ENCODE results near the gene ARID1B. TPM values are rescaled to one million over a fixed set of nuclear protein-coding genes. Genes with fewer than 3 reads are reported as not detected.
A peak's percentile ranks its signal among the peaks of the same experiment; 100 is the strongest.

The ARID1B gene
- total RNA-seq, 2 donors from 2014 or later: 74.0 to 110 TPM

DNA sequence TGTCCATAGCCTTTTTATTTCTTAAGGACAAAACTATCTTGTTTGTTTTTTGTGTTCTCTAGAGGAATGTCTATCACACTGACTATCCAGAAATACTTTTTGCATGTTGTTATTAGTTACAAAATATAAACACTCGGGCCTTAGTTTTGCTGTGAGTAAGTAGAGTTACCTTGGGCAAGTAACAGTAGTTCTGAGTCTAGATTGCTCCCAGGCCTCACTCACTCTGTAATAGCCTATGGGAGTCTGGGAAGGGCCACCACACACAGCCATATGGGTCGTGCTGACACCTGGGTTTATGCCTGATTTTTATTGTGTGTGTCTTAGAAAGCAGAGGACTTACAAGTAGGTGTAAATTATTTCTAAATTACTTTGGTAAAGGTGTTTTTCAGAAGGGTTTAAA lies 360.3 kb downstream of the ARID1B start:
- Histone ChIP-seq H3K36me3 (ENCODE audit: control insufficient read depth, insufficient read depth, low read length) (peaks cover 67% of the 10 kb centered on the region), H3K27me3 (ENCODE audit: control insufficient read depth, insufficient read depth, low read length, poor library complexity, severe bottlenecking) (no peaks in the 10 kb centered on the region), H3K9ac (ENCODE audit: extremely low read depth, low read length, poor library complexity, severe bottlenecking) (no peak overlapping the region), H3K4me1 (ENCODE audit: control insufficient read depth, insufficient read depth, low read length) (no peaks in the 10 kb centered on the region), H3K27ac (ENCODE audit: low read depth, low read length) (no peak overlapping the region), H3K4me3 (ENCODE audit: low read length) (no peak overlapping the region), H3K9me3 (ENCODE audit: control insufficient read depth, low read length) (no peaks in the 10 kb centered on the region)
- Mint-ChIP-seq H3K36me3 (ENCODE audit: low read depth) (peaks cover 46% of the 10 kb centered on the region), H3K27ac (no peak overlapping the region), H3K4me1 (no peaks in the 10 kb centered on the region), H3K27me3 (ENCODE audit: insufficient read depth) (no peaks in the 10 kb centered on the region), H3K4me3 (no peak overlapping the region), H3K9me3 (no peaks in the 10 kb centered on the region)
- WGBS, 2 experiments (ENCODE audit: insufficient coverage in 1 of 2, insufficient read length in 1 of 2): 96 to 100% methylated on average over 1 to 2 of the region's 2 CpGs
- no peak for DNase-seq
- TF ChIP-seq, protein P1, sequence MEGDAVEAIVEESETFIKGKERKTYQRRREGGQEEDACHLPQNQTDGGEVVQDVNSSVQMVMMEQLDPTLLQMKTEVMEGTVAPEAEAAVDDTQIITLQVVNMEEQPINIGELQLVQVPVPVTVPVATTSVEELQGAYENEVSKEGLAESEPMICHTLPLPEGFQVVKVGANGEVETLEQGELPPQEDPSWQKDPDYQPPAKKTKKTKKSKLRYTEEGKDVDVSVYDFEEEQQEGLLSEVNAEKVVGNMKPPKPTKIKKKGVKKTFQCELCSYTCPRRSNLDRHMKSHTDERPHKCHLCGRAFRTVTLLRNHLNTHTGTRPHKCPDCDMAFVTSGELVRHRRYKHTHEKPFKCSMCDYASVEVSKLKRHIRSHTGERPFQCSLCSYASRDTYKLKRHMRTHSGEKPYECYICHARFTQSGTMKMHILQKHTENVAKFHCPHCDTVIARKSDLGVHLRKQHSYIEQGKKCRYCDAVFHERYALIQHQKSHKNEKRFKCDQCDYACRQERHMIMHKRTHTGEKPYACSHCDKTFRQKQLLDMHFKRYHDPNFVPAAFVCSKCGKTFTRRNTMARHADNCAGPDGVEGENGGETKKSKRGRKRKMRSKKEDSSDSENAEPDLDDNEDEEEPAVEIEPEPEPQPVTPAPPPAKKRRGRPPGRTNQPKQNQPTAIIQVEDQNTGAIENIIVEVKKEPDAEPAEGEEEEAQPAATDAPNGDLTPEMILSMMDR (conservative IDR thresholded peaks at IDR 0.05): no peak

DNA sequence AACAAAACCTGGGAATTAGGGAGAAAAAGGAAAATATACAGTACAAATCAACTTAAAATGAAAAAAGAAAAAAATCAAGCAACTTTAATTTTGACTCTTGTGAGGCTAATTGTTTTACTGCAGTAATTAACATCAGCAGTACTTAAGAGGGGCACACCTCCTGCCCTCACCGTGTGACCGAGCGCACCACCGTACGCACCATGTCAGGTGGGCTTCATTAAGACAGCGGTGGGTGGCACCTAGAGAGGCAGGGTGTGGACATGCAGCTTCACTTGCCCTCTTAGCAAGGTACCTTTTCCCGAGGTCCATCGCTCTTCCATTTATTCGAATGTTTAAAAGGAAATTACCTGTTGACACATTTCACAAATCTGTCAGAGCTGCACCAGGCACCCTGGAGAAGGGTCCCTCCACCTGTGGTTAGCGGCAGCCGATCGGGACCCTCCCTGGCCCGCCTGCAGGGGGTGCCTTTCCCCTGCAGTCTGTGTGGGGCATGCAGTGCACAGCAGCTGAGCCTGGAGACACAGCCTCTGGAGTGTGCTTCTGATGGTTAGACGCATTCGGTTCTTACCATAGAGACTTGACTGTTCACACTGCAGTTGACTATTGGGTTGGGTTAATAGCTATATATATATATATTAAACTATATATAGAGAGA lies 362.0 kb downstream of the ARID1B start:
- peaks cover 56% of the 10 kb centered on the region for H3K36me3 ChIP-seq (ENCODE audit: control insufficient read depth, insufficient read depth, low read length)
- no peaks in the 10 kb centered on the region for H3K27me3 Mint-ChIP-seq (ENCODE audit: insufficient read depth)
- no peak overlapping the region for H3K9ac ChIP-seq (ENCODE audit: extremely low read depth, low read length, poor library complexity, severe bottlenecking)
- H3K27ac Mint-ChIP-seq: no peak overlapping the region
- no peaks in the 10 kb centered on the region for H3K9me3 Mint-ChIP-seq
- H3K4me1 ChIP-seq (ENCODE audit: control insufficient read depth, insufficient read depth, low read length): no peaks in the 10 kb centered on the region
- H3K36me3 Mint-ChIP-seq (ENCODE audit: low read depth): peaks cover 43% of the 10 kb centered on the region
- WGBS, 2 experiments (ENCODE audit: insufficient coverage in 1 of 2, insufficient read length in 1 of 2): 86 to 97% methylated on average over 9 to 13 of the region's 15 CpGs
- no peak overlapping the region for H3K4me3 ChIP-seq (ENCODE audit: low read length)
- H3K27ac ChIP-seq (ENCODE audit: low read depth, low read length): no peak overlapping the region
- TF ChIP-seq, protein P1 (conservative IDR thresholded peaks at IDR 0.05): peak; percentile 93
- DNase-seq: peak; percentile 88
- H3K4me3 Mint-ChIP-seq: no peak overlapping the region
- H3K9me3 ChIP-seq (ENCODE audit: control insufficient read depth, low read length): no peaks in the 10 kb centered on the region
- peaks cover 3% of the 10 kb centered on the region for H3K4me1 Mint-ChIP-seq
- no peaks in the 10 kb centered on the region for H3K27me3 ChIP-seq (ENCODE audit: control insufficient read depth, insufficient read depth, low read length, poor library complexity, severe bottlenecking)

DNA sequence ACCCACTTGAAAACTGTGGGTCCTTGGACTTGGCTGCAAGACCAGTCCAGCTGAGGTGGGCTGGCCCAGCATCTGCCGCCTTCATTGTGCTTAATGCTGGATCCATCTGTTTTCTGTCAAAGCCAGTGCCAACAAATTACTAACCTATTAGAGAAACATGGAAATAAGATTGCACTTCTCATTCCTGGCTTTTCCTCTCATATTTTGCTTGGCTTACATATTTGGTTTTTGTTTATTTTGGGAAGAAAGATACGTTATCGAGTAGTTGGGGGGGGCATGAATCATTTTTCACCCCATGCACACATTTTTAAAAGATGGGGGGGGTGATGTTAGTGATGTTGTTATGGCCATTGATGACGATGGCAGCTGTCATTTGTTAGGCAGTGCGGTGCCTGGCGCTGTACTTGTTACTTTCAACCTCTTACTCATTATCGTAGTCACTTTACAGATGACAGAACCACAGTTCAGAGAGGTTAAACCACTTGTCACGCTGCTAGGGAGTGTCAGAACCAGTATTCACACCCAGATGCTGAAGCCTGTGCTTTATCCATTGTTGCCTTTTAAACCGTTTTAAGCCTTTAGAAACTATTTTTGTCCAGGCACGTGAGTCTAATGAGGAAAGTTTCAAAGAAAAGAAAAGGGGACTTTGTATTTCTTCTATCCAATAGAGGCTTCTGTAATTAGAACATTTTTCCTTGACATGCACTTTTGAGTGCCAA lies 366.2 kb downstream of the ARID1B start:
- Mint-ChIP-seq H3K4me1 (peaks cover 28% of the 10 kb centered on the region), H3K27ac (no peak overlapping the region), H3K9me3 (peaks cover 10% of the 10 kb centered on the region), H3K36me3 (ENCODE audit: low read depth) (peaks cover 40% of the 10 kb centered on the region), H3K4me3 (no peak overlapping the region), H3K27me3 (ENCODE audit: insufficient read depth) (no peaks in the 10 kb centered on the region)
- H3K9me3 ChIP-seq (ENCODE audit: control insufficient read depth, low read length): no peaks in the 10 kb centered on the region
- no peaks in the 10 kb centered on the region for H3K4me1 ChIP-seq (ENCODE audit: control insufficient read depth, insufficient read depth, low read length)
- TF ChIP-seq, protein P1 (conservative IDR thresholded peaks at IDR 0.05): no peak
- H3K9ac ChIP-seq (ENCODE audit: extremely low read depth, low read length, poor library complexity, severe bottlenecking): no peak overlapping the region
- no peaks in the 10 kb centered on the region for H3K27me3 ChIP-seq (ENCODE audit: control insufficient read depth, insufficient read depth, low read length, poor library complexity, severe bottlenecking)
- WGBS, 2 experiments (ENCODE audit: insufficient coverage in 1 of 2, insufficient read length in 1 of 2): 92 to 98% methylated on average over 4 to 10 of the region's 10 CpGs
- no peak overlapping the region for H3K4me3 ChIP-seq (ENCODE audit: low read length)
- DNase-seq: no peak
- no peak overlapping the region for H3K27ac ChIP-seq (ENCODE audit: low read depth, low read length)
- H3K36me3 ChIP-seq (ENCODE audit: control insufficient read depth, insufficient read depth, low read length): peaks cover 34% of the 10 kb centered on the region

All from endodermal cell (in vitro differentiated cells).